GM12873 (cell line): Measurements from ENCODE around the gene ADCY10.

ENCODE experiments used
- CTCF ChIP-seq: IDR thresholded peaks from 2 replicates; pipeline ENCODE4 v1.5.1; 2012; ENCODE audit warnings: low read depth, mild to moderate bottlenecking, moderate library complexity, low read length, control low read depth; ENCODE audit not compliant: insufficient read depth; ENCODE audit errors: missing control alignments

Gene ADCY10

GRCh38 chr1:167800251-167800650 is 113.7 kb downstream of the ADCY10 start:
- TF ChIP-seq CTCF = no peak

- no peak for TF ChIP-seq CTCF
Observed at GRCh38 chr1:167799747-167800146, 114.2 kb downstream of the ADCY10 start.

GRCh38 chr1:167798952-167799351 is 115.0 kb downstream of the ADCY10 start:
- TF ChIP-seq CTCF = no peak

- TF ChIP-seq CTCF = no peak
Observed at GRCh38 chr1:167797015-167797414, 116.9 kb downstream of the ADCY10 start.

GRCh38 chr1:167795810-167796740 is 117.9 kb downstream of the ADCY10 start:
- TF ChIP-seq CTCF = no peak

GRCh38 chr1:167794043-167794442 is 119.9 kb downstream of the ADCY10 start:
- no peak for TF ChIP-seq CTCF

GRCh38 chr1:167792188-167792565 is 121.8 kb downstream of the ADCY10 start:
- TF ChIP-seq CTCF = no peak
